GM12878 (cell line): ENCODE data around the gene CDK7.

Experiments
- POLR2AphosphoS2 ChIP-seq: IDR thresholded peaks from 2 replicates; pipeline ENCODE4 v1.6.1; 2011; ENCODE audit warnings: low read depth, mild to moderate bottlenecking, low read length, improper control_type of control experiment, moderate library complexity
- RELA ChIP-seq: fragments of 450-650 bp; IDR thresholded peaks from 2 replicates; pipeline ENCODE4 v1.8.0; 2014; ENCODE audit warnings: borderline replicate concordance; ENCODE audit not compliant: partially characterized antibody
- SRF ChIP-seq, 2 experiments: IDR thresholded peaks; 2 replicates each; pipeline ENCODE4 v1.6.1; 2011; ENCODE audit warnings: low read depth in 2 of 2, low read length in 2 of 2, mild to moderate bottlenecking in 1 of 2, moderate library complexity in 1 of 2
- YY1 ChIP-seq: IDR thresholded peaks from 2 replicates; pipeline ENCODE4 v1.6.1; 2011; ENCODE audit warnings: low read depth, mild to moderate bottlenecking, low read length
- TF ChIP-seq, protein P1 (sequence below), 3 experiments: IDR thresholded peaks in 2 of 3; conservative IDR thresholded peaks in 1 of 3; 2 replicates each; pipeline ENCODE4 v1.5.1; 2011; ENCODE audit warnings: low read depth in 3 of 3, low read length in 3 of 3, mild to moderate bottlenecking in 3 of 3, control low read depth in 2 of 3, moderate library complexity in 2 of 3, inconsistent platforms in 1 of 3, mixed read lengths in 1 of 3; ENCODE audit not compliant: control insufficient read depth in 2 of 3, insufficient read depth in 1 of 3; ENCODE audit errors: extremely low read depth in 1 of 3

GRCh38 chr5:69230181-69230580, 4.5 kb upstream of the CDK7 start:
- TF ChIP-seq POLR2AphosphoS2 (no peak), SRF (IDR thresholded peaks at IDR 0.05; ENCODE audit: low read depth in 2 of 2, low read length in 2 of 2) (no peak), RELA (no peak), YY1 (no peak)
- TF ChIP-seq, protein P1, sequence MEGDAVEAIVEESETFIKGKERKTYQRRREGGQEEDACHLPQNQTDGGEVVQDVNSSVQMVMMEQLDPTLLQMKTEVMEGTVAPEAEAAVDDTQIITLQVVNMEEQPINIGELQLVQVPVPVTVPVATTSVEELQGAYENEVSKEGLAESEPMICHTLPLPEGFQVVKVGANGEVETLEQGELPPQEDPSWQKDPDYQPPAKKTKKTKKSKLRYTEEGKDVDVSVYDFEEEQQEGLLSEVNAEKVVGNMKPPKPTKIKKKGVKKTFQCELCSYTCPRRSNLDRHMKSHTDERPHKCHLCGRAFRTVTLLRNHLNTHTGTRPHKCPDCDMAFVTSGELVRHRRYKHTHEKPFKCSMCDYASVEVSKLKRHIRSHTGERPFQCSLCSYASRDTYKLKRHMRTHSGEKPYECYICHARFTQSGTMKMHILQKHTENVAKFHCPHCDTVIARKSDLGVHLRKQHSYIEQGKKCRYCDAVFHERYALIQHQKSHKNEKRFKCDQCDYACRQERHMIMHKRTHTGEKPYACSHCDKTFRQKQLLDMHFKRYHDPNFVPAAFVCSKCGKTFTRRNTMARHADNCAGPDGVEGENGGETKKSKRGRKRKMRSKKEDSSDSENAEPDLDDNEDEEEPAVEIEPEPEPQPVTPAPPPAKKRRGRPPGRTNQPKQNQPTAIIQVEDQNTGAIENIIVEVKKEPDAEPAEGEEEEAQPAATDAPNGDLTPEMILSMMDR (IDR thresholded peaks at IDR 0.05 in 2 of 3, conservative IDR thresholded peaks at IDR 0.05 in 1 of 3; ENCODE audit: control insufficient read depth in 2 of 3, extremely low read depth in 1 of 3, insufficient read depth in 1 of 3, low read depth in 3 of 3, low read length in 3 of 3): no peak
